HCEC 1CT (cell line): ENCODE results near the gene TMEM223.
"Not testable (repeated sequence)": the region's sequence is repeated elsewhere in the genome, so short reads cannot be mapped to it uniquely, and the experiment has no call there.

Experiments used
- DNase-seq: peaks from one replicate; pipeline ENCODE4 v3.0.0-alpha.2; 2017

TMEM223 gene, protein sequence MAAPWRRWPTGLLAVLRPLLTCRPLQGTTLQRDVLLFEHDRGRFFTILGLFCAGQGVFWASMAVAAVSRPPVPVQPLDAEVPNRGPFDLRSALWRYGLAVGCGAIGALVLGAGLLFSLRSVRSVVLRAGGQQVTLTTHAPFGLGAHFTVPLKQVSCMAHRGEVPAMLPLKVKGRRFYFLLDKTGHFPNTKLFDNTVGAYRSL

DNA sequence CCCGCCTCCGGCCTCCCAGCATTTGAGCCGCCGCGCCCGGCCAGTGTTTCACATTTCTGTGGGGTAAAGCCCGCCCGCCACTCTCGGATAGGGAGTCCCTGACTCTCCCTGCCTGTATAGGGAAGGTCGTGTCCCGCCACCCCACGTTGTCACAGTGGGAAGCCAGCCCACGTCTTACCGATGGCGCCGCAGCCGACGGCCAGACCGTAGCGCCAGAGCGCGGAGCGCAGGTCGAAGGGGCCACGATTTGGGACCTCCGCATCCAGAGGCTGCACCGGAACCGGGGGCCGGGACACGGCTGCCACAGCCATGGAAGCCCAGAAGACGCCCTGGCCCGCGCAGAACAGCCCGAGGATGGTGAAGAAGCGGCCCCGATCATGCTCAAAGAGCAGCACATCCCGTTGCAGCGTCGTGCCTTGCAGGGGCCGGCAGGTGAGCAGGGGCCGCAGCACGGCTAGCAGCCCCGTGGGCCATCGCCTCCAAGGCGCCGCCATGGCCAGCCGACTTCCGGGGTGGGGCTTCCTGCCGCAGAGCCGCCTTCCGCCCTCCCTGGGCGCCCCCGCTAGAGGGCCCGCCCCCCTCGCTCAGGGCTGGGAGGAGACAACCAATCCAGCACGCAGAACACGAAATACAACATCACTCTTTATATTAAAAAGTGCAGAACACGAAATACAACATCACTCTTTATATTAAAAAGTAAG is at the start of gene TMEM223:
TMEM223 (minus strand) TSS at position 506 of the 701 bp plus-strand sequence; CDS start at position 494, 12 bp downstream.
- peak; percentile 76 for DNase-seq

- peak; percentile 93 for DNase-seq
Observed at GRCh38 chr11:62840721-62841360, 49.0 kb upstream of the TMEM223 start.

DNA sequence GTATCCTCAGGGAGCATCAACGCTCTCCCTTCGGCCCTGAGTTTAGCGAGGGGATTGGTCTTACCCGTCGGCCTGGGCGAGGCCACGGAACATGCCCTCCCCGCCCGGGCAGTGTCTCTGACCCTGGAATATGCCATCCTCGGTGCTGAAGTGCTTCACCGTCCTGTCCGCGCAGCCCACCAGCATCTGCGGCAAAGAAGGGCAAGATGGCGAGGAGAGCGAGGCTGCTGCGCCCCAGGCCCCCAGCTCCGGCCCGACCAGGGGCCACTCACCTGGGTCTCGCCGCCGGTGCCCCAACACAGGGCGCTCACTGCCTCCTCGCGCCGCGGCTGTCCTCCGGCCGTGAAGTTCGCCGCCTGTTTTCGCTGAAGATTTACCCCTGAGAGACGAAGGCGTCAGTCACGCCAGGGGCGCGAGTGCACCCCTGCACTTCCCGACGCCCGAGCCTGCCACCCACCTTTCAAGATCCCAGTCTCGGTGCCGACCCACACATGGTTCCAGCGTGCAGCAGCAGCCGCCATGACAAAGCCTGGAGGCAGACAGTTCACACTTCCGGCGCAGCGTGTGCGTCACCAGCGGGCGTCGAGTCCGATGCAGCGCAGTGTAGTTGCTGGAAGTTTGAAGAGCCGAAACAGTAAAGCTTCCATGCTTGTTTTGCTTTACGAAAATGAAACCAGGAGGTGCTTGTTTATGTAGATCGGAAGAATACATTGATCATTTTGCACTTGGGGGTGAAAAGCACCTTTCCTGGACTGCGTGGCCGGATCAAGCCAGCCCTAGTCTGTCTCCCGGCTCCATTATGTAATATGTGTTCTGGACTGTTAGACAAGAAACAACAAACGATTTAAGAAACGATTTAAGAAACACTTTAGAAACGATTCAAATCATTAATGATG is 47.5 kb upstream of the TMEM223 start, which contains the start of gene WDR74:
WDR74 (minus strand) TSS at position 541 of the 896 bp plus-strand sequence; CDS start at position 521, 20 bp downstream.
- peak; percentile 87 for DNase-seq

- DNase-seq, result no peak
Observed at GRCh38 chr11:62835336-62835735, 43.5 kb upstream of the TMEM223 start.

DNA sequence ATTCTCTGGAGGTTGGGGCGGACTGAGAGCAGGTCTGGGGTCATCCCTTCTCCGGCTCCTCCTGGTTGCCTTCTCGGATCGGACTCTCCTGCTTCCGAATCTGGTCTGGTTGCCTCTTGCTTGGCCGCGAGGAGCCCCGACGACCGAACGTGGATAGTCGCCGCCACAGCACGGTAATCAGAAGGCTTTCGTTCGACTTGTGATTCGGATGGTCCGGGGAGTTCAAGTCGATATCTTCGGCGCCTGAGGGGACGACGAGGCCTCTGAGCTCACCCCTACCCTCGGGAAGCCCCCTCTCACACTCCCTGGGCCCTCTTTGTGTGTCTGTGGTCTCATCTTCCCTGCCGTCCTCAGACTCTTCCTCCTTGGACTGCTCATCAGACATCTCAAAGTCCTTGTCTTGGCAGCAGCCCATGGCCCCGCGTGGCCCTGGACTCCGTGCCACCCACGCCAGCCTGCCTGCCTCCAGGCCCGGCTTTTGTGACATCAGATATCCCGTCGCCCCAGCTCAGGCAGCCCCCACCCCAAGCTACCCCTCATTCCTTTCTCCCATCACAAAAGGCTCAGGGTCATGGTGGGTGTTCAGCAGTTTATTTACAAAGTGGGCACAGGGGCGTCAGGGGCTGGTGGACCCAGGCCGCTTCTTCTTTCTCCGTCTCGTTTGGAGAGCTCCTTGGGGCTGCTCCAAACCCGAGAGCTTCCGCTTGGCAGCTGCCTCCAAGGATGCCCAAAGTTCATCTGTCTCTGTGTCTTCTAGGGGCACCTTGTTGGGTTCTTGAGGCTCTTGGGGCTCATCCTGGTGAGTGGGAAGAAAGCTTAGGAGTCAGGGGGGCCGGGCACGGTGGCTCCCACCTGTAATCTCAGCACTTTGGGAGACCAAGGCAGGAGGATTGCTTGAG is 40.8 kb upstream of the TMEM223 start, which contains the start of gene TEX54:
TEX54 (minus strand) TSS at position 506 of the 899 bp plus-strand sequence.
- no peak for DNase-seq

DNA sequence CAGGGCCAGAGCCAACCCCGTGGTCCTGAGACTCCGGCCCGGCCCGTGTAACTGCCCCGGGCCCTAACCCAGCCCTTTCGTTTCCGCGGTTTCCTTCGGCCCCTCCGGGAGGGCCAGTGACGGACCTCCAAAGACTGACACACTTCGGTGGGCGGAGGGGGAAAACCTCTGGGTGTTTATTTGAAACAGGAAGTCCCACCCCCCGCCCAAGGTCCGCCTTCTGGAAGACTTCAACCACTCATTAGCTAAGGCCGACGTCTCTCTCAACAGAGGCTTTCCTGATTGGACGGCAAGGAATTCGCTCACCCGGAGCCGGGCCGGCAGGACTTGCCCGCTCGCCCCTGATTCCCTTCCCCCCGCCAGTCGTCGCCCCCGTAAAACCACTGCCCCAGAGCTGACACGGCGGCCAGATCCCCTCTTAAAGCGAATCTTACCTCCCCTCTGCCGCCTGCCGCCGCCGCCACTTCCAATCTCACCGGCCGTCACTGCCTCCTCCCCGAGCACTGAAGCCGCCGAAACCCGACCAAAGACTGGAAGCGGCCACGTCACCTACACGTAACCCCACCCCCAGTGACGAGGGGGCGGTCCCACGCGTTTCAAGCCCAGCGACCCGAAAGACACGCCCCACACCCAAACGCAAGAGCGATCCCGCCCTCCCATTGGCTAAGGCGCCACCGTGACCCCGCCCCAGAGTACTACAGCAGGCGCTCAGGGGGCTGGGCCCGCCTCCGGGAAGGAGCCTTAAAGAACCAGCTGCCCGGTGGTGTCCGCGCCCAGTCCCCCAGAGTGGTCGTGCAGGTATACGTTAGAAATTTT is 39.9 kb upstream of the TMEM223 start, which contains the start of gene STX5:
STX5 (minus strand) TSS at position 532 of the 816 bp plus-strand sequence. CDS start 808 bp downstream, outside the sequence.
- DNase-seq, result peak; percentile 98

DNA sequence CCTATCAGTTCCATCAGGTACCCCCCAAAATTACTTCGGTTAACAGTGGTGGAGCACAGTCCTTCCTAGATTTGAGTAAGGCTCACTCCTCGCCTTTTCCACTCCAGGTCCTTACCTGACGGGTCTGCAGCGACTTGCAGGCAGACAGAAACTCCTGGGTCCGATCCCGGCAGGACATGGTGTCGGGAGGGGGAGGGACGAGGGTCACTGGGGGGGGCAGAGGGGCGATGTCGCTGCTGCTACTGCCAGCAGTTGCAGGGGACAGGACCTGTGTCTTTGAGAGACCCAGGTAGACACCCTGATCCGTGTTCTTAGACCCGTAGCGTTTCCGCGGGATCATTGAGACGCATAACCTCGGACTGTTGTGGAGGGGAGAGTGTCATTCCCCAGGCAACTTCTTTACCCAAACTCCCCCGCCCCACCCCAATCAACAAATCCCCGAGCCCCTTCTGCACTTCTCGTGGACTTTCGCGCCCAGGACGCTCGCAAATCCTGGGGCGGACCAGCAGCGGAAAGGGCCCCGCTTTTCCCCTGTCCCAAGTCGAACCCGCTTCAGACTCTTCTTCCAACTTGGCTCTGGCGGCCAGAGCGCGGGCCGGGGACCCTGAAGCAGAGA is 39.2 kb upstream of the TMEM223 start:
- no peak for DNase-seq

GRCh38 chr11:62828130-62828529 is 36.3 kb upstream of the TMEM223 start:
- DNase-seq, result not testable (repeated sequence)

DNA sequence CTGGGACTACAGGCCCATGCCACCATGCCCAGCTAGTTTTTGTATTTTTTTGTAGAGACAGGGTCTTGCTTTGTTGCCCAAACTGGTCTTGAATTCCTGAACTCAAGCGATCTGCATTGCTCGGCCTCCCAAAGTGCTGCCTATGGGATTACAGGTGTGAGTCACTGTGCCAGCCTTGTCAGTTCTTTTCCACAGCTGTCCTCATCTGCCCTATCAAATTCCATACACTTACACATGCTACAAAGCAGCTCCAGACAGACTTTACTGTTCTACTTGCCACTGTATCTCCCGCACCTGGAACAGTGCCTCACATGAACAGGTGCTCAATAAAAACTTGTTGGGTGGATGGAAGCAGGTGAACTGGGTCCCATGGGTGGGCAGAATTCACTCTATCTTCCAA is 31.9 kb upstream of the TMEM223 start:
- DNase-seq, result no peak

- DNase-seq, result no peak
Observed at GRCh38 chr11:62817129-62817528, 25.3 kb upstream of the TMEM223 start.

DNA sequence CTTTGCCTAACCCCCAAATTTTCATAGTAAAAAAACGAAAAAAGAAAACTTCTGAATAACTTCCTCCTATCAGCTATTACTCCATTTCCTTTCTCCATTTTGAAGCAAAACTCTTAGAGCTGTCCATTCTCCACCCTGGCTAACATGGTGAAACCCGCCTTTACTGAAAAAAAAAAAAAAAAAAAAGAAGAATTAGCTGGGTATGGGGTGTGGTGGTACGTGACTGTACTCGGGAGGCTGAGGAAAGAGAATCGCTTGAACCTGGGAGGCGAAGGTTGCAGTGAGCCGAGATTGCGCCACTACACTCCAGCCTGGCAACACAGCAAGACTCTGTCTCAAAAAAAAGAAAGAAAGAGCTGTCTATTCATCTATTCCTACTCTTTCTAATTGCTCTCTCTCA is 24.8 kb upstream of the TMEM223 start:
- DNase-seq, result no peak

- DNase-seq, result no peak
Observed at GRCh38 chr11:62811659-62812058, 19.9 kb upstream of the TMEM223 start.

DNA sequence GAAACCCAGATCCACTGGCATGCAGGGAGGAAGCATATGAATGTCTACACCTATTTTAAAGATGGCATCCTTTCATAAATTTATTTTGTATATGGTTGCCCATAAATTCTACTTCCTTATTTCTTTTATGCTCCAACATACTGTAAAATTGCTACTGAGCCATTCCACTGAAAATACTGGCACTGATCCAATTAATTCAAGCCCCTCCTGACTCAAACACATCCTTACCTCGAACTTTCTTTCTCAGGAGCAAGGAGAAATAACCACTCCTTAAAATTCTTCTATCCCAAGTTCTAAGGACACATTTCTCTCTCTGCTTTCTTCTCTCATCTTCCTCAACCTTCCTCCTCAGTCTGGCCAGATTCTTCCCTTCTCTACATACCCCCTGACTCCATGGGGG is 18.9 kb upstream of the TMEM223 start:
- DNase-seq, result no peak

- DNase-seq, result peak; percentile 41
Observed at GRCh38 chr11:62806611-62807121, 14.9 kb upstream of the TMEM223 start.

- no peak for DNase-seq
Observed at GRCh38 chr11:62805961-62806441, 14.2 kb upstream of the TMEM223 start.

DNA sequence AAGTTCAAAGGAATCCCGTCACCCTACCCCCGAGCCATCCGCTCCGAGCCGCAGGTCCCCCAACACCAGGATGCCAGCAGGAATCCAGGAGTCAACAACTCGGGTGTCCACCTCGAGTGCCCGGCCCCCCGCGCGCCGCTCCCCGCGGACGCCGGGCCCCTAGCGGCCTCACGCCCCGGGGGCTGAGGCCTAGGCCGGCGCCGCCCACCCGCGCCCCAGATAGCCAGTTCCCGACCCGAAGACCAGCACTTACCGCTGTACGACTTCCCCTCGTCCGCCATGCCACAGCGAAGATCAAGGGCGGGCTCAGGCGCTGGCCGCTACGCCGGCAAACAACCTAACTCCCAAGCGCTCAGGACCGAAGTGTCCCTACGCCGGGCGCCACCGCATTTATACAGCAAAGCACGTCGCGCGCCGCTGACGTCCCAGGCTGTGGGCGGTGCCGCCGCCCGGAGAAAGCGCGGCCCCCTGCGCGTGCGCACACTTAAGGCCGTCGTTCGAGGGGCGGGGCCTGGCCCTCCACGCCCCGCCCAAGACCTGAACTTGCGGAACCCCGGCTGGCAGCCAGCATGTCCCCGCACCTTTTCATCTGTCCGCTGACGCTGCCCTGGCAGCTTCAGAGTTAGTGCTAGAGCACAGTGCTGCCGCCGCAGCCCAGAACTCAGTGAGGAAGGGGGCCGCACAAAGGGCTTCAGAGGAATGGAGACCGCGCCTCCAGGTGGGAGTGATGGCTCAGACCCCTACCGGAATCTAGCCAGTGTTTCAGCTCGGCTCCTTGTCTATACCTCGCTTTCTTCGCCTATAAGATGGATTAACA is 13.5 kb upstream of the TMEM223 start, which contains the start of gene NXF1:
NXF1 (minus strand) TSS at position 365 of the 817 bp plus-strand sequence; CDS start at position 281, 84 bp downstream.
- peak; percentile 90 for DNase-seq

GRCh38 chr11:62804310-62805075 is 12.7 kb upstream of the TMEM223 start:
- DNase-seq, result peak; percentile 37

- DNase-seq, result no peak
Observed at GRCh38 chr11:62801071-62801470, 9.3 kb upstream of the TMEM223 start.
